Hepatic stellate cell (primary cell): ENCODE measurements around the gene VDR.

Experiments
- DNase-seq: peaks from one replicate; pipeline ENCODE4 v3.0.0; 2011; ENCODE audit warnings: low spot score

VDR gene

DNA sequence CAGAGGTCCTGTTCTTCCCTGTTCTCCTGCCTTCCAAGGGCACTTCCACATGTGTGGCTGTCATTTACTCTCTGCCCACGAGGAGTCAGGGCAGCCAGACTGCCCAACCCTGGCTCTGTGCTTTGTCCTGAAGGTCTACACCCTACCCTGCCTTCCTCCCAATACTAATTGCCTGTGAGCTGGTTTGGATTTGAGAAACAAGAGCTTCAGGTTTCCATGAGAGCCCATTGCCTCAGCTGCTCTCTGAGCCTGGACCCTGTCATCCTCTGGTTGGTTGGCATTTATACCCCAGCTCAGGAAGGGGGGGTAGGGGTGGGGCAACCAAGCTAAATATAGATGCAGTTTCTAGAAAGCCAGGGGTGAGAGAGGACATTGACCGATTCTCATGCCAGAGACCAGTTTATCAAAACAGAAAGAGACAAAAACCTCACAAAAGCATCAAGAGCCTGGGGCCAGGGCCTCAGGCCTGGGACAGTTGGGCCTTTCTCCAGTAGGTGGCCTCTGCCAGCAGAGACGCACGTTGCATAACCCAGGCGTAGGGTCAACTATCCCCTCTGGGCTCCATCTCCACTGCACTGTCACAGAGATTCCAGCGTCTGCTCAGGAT lies 34.5 kb downstream of the VDR start:
- DNase-seq: peak; percentile 65

DNA sequence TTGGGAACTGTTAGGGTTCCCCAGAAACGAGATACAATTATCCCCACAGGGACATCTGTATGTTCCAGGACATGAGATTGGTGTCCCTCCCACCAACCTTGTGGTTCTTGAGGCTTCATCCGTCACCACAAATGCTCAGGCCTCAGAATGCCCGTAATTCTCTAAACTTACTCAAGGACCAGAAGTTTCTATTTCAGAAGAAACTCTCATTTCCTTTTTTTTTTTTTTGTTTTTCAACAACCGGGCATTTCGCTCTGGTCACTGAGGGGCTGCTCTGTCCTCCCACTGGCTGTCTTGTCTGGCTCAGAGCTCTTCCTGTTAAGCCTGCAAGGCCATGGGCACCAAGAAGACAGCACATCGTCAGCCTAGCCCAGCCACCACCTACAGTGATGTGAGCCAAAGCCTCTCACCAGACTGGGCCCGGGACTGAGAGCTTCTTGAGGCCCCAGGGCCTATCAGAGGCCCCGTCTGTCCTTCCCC lies 36.2 kb downstream of the VDR start:
- DNase-seq: no peak

DNA sequence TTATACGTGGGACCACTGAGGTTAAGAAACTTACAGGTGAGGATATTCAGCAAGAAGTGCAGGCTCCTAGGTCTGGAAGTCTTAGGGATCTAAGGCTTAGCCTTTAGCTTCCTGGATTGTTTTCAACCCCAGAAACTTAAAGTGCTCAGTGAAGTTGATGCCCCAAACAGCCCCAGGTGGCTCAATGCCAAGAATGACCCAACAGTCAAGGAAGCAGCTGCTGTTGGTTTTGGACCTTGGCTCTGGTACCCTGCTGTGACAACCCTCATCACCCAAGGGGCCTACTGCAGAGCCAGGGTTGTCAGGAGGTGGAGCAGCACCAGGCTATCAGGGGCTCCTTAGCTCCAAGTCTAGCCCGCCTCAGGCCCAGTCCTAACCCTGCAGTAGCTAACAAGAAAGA lies 36.8 kb downstream of the VDR start:
- DNase-seq: no peak

DNA sequence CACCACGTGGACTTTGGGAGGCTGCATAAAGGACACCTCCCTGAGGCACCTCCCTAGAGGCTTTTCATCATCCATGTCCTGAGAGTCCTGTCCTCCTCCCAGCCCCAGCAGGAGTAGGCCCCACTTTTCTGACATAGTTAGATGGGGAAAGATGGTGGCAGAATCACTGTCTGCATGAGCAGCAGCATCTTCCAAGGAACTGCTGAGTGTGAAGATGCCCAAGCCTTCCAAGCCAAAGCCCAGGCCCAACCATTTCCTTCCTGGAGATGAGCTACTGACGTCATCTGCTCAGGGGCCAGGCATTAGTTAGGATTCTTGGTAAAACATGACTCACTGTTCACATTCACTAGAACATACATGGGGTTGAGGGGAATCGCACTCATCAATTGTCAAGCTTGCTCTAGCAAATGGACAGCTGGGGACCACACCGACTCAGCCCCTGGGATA lies 37.3 kb downstream of the VDR start:
- DNase-seq: peak; percentile 89

DNA sequence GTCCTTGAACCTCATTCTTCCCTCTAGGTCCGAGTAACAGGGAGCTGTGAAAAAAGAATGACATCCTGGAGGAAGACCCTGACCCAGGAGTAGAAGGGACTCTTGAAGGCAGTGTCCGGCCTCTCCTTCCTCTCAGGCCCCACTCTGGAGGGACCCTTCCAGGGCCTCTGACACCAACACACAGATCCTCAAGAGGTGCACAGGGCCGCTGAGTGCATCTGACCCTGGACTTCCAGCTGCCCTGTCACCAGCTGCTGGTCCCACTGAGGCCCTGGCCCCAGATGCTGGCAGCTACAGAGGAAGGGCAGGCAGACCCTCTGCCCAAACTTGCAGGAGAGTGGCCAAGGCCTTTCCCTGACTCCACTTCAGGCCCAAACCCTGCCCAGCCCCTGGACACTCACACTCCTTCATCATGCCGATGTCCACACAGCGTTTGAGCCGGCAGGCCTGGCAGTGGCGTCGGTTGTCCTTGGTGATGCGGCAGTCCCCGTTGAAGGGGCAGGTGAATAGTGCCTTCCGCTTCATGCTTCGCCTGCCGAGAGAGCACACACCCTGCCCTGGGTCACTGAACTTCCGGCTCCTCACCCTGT lies 40.1 kb downstream of the VDR start:
- no peak for DNase-seq

DNA sequence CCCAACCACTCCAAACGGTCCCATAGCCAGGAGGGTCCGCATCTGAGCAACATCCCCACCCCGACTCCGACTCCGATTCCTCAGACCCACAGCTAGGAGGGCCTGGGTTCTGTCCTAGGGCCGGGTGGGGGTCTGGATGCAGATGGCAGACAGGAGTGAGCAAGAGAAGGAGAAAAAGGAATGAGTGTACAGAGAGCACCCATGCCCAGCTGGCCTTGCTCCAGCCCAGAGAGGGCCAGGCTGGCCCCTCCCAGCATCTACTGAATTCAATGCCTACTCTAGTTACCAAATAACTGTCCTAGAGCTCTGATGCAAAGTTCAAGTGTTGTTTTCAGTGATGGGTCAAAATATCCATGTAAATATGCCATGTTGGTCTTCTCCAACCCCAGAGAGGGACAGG lies 40.8 kb downstream of the VDR start:
- DNase-seq: no peak

DNA sequence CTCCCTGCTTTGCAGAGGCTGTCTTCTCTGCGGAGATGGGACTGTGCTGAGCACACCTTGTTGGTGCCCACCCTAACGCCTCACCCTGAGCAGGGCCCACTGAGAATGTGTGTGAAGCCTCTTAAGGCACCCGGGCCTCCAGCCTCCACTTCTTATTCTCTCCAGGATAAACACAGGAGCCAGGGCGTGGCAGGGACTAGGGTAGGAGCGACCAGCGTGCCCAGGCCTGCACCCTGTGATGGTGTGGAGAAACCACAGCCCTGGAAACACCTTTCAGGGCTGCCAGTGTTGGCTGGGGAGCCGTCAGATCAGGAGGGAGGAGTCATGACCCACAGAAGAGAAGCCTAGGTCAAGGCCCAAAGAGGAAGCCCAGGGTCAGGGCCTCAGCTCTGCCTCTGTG lies 41.3 kb downstream of the VDR start:
- no peak for DNase-seq

DNA sequence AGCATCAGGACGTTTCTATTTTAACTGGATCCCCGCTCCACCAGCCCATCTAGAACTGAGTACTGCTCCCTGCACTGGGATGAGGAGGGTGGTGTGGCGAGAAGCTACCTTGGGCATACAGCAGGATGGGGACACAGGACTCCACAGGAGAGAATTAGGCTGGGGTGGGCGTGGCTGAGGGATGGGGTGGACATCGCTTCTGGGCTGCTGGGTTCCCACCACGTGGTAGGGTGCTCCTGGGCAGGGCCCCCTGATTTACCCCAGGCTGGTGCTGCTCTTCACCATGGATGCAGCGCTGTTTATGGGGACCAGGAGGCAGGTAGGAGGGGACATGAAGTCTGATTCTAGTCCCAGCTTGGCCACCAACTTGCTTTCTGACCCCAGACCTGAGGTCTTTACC lies 41.9 kb downstream of the VDR start:
- DNase-seq: no peak

DNA sequence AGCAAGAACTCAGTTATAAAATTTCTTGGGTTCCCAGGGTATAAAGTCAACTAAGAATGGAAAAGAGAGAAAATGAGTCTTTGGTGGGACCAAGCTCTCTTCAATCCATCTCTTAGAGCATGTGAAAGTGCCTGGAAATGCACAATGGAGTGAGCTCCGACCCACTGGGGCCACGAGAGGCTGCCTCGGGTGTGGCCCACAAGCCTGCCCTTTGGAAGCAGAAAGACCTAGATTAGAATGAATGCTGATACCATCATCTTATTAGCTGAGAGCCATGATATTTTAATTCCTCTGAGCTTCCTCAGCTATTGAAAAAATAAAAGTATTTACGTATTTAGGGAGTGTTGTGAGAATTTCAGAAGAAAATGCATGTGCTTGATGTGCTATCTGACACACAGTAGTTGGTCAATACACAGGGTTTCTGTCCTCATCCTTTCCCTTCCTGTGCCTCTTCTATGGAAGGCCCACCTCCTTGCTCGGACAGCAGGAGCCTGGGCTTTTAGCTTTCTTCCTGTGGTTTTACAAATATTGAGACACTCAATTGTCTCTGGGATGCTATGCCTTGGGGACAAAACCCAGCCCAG lies 42.5 kb downstream of the VDR start:
- no peak for DNase-seq

DNA sequence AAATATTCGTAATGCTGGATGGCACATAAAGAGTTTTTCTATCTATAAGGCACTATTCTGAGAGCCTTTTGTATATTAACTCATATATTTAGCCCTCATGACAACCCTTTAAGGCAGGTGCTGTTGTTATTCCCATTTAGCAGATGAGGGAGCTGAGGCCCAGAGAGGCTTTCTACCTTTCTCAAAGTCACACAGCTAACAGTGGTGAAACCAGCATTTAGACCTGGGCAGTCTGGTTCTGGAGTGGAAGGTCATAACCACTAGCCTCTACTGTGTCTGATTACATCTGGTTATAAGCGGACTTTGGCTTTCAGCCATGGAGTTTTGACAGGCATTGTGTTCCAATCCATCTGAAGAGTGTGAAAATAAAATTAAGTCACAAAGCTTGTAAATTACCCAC lies 43.9 kb downstream of the VDR start:
- DNase-seq: no peak

DNA sequence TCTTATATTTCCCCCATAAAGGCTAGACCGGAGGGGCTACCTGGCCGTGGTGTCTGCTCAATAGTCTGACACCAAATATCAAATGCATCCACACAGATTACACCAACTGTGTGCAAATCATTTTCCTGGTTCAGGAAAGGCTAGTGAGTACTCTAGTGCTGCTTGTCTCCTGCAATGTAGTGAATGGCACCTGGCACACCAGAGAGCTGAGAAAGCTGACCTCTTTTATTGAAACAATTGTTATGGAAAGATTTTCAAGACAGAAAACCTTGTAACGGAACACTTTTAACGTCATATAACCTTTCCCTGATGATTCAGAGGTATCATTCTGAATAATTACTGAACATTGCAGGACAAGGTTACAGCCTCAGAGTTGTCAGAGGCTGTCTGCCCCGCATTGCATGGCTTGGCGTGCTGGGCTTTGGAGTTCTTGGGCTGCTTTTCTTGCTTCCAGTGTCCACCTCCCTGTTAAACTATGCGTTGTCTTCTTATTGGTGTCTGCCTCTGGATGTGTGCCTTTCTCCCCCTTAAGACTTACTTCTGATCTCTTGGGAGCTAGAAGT lies 44.4 kb downstream of the VDR start:
- no peak for DNase-seq

DNA sequence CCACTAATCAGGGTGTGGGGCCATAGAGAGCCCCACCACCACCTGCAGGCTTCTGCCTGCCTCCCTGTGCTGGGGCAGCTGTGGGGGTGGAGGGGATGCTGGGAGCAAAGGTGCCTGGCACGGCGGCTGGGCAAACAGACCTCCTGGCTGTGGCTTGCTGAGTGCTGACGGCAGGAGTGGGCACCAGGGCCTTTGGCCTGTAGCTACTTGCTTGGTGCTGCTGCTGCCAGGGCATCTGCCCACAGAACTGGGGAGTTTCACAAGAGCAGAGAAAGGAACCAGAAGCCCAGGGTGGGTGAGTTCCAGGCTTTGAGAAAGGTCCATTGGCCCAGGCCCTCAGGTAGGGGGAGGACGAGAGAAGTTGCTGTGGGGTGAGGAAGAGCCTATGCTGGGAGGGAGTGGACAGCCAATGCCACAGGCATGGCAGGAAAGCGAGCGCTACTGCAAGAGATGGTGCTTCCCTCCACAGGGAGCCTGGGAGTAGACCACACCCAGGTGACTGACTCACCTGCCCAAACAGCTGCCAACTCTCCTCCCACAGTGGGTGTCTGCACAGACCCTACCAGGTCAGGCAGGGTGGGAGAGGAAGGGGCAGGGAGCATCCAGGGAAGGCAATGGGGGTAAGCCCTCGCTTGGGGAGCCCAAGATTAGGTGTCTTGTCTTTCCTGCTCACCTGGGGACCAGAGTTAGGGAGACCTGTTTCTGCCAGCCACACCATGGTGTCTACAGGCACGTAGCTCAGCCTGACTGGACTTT lies 46.1 kb downstream of the VDR start:
- DNase-seq: no peak

DNA sequence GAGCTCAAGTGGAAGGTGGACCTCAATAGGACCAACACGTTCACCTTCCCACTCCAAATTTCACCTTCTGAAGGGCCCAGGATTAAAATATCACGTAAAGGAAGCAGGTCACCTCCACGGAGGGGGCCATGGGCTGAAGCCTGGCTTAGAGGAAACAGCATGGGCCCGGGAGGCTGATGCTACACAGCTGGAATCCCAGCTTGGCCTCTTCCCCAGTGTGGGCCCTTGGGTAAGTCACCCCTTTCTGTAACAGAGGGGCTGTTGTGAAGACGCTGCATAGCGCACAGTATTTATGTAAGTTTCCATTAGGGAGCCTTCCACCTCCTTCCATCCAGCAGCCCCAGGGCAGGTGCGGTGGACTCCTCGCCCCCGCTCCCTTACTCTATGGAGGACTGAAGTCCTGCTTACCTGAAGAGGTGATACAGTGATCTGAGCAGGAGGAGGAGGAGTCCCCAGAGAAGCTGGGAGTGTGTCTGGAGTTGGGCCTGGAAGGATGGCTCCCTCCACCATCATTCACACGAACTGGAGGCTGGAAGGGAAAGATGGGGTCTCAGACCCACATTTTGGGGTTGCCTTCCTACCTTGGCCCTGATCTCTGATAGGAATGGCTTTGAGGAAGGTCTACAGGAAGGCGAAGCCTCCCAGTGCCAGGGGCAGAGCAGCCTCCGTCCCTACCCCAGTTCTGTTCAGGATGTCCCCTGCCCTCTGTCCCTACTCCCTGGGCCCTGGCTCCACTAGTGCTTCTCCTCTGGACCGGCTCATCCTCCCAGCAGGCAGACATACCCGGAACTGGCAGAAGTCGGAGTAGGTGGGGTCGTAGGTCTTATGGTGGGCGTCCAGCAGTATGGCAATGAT lies 47.8 kb downstream of the VDR start:
- DNase-seq: no peak

DNA sequence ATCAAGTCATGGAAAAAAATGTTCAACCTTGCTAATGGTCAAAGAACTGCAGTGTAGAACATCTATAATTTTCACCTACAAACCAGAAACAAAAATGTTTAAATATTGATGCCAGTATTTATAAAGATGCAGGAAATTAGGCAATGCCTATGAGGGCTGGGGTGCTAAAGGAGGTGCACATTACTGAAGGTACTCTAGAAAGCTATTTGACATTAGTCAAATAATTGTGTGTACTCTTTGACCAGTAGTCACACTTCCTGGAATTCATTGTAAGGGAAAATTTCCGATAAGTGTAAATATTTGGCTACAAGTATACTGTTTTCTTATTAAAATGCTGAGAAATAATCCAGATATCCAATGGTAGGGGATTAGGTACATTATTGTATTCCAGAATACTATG lies 48.7 kb downstream of the VDR start:
- DNase-seq: no peak

DNA sequence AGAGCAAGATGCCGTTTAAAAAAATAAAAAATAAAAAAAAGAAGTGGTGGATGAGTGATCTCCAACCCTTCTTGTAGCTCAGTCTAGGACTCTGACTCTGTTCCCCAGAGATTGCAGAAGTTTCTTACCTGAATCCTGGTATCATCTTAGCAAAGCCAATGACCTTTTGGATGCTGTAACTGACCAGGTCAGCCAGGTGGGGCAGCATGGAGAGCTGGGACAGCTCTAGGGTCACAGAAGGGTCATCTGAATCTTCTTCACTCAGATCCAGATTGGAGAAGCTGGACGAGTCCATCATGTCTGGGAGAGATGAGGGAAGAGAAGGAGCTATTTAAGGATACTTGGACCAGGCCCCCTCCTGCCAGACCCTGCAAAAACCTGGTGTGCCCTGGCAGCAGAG lies 49.3 kb downstream of the VDR start:
- no peak for DNase-seq

DNA sequence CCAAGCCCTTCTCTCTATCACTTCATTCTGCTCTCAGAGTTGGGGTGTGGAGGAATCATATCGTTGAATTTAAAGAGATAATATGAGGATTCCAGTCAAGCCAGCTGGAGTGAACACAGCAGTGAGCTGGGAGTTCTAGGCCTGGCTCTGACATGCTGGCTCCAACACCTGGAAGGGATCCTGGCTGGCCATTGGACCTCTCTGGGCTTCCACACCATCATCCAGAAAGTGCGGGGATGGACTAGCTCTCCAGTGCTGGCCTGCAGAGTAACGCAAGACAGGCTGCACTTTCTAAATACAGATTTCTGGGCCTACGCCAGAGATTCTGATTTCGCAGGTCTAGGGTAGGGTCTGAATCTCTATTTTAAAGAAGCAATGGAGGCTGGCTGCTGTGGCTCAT lies 50.3 kb downstream of the VDR start:
- no peak for DNase-seq

DNA sequence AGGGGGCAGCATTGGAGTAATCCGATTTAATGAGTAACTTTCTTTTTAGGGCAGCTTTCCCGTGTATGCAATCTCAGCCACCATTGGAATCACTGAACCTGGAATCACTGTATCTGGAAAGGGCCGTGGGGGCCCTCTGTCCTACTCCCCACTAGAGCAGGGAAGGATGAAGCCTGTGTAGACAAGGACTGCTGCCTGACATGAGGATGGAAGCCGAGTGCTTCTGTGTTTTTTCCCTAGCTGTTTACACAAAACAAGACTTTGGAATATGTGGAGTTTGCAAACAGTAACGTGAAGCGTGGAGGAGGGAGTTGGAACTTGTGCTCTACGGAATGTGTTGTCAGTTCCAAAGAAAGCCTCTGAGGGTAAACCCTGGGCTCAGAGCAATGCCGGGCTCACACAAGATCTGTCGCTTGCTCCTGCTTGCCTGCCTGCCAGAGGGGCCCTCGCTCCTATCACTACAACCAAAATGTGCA lies 52.7 kb downstream of the VDR start:
- DNase-seq: no peak

DNA sequence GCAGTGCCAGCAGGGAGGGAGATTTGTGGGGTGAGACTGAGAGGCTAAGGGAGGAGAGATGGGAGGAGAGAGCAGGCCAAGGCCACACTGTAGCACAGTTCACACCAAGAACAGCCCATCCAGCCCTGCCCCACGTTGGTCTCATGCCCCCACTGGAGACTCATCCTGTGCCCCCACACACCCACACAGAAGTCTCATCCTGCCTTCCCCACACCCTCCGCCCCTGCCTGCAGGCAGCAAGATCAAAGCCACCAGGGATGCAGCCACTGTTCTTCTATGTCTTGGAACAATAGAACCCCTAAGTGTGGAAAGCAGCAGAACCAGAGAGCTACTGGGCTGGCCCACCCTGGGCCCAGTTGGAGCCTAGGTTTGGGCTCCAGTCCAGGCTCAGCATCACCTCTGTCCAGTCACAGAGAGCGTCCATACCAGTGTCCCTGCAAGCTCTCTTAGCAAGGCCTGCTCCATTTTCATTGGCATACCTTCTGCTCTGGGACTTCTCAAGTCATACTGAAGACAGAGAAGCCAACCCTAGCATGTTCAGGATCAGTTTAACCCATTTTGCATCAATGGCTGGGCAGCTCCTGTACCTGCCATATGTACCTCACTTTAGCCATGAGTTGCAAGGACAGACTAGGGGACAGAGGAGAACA lies 53.4 kb downstream of the VDR start:
- DNase-seq: no peak

DNA sequence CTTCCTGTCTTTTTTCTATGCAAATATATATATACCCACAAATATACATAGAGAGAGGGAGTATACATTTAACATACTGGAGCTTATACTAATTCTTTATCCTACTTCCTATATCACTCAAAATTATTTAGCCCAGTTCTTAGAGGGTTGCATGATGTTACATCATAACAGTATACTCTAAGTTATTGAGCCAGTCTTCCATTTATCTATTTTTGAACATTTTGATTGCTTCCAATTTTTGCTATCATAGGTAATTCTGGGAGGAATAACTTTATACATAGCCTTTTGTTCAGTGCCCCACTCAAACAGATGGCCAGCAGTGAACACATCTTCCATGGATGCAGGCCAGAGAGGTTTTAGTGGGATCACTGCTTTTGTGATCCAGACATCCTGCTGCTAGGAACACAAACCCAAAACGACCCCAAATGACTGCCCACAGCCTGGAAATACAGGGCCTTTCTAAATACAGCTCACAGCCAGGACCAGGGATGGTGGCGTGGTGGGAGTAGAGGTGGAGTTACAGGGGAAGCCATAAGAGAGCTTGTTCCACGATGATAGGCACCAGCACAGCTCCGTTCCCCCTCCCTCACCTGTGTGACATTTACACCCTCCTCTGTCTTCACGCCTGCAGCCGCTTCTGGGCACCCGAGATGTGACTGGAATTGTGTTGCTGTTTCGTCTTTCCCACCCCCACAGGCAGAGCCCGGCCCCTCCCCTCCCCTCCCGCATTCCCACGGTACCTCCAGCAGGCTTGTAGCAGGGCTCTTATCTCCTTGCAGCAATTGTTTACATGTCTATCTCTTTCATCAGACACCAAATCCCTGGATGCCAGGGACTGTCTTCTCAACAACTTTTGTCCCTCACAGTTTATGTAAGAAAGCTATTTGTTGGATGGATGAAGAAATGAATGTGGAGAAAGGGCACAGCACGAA lies 54.4 kb downstream of the VDR start:
- no peak for DNase-seq

DNA sequence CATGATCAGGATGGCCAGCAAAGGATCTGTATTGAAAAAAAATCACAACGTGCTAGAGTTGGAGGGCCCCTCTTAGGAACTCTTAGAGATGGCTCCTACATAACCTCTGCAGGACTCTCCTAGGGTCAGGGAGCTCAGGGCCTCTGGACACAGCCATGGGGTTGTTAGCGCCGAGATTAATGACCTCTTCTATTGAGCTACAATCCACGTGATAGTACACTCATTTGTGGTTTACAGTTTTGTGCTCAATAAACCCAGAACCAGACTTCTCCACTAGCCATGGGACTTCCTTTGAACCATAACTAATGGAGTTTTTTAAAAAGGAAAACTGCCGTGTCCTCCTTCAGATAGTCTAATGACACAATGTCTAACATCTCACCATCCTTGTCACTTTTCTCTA lies 55.5 kb downstream of the VDR start:
- no peak for DNase-seq
